GM18502 (cell line): ENCODE data around the gene PTPN2.
"Not testable (repeated sequence)": the region's sequence is repeated elsewhere in the genome, so short reads cannot be mapped to it uniquely, and the experiment has no call there.

ENCODE experiments used
- ATAC-seq: cut with Tn5 transposase; IDR thresholded peaks from one replicate; pipeline ENCODE4 v1.9.1; 2021; ENCODE audit warnings: mild to moderate bottlenecking; ENCODE audit not compliant: unreplicated experiment, poor library complexity

The PTPN2 gene

DNA sequence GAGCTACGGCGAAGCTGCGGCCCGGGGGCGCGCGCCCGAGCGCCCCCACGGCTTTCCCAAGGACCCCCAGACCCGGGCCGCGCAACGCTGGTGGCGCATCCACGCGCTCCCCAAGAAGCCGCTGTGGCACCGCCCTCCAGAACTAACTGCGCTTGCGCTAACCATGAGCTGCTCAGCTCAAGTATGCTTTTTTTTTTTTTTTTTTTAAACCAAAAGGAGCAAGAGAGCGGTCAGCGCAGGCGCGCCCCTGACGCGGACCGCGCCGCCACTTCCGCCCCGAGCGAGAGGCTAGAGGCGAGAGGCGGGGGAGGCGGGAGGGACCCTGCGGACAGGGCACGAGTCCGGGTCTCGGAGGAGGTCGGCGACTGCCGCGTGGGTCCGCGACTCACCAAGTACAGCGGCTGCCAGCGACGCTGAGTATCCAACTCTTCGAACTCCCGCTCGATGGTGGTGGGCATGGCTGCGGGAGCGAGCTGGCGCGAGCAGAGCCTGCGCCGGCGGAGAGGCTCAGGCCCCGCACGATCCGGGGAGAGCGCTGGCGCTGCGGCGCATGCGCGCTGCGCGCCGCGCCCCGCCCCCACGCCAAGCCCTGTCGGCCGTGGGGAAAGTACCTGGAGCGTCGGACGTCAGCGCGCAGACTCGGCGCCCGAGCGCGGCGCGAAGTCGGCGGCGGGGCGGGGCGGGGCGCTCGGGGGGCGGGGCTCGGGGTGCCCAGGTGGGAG lies at the start of gene PTPN2:
PTPN2 (minus strand) TSS at position 554 of the 722 bp plus-strand sequence; CDS start at position 458, 96 bp downstream.
- peak; percentile 73 for ATAC-seq

DNA sequence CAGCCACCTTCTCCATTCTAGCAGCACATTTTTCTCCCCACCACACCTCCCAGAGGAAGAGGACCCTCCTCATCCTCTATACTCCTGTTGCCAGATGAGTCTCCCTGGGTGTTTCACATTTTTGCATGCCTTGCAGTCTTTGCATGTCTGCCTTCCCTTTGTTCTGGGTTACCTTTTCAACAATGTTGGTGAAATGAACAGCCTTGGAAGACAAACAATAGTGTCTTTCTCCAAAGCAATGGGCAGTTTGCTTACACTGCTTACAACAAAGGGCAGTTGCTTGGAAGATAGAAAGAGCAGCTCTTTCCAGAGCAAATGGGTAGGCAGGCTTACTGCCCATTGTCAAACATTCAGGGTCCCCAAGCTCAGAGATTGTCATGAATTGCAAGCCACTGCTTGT lies 49.3 kb upstream of the PTPN2 start:
- no peak for ATAC-seq

DNA sequence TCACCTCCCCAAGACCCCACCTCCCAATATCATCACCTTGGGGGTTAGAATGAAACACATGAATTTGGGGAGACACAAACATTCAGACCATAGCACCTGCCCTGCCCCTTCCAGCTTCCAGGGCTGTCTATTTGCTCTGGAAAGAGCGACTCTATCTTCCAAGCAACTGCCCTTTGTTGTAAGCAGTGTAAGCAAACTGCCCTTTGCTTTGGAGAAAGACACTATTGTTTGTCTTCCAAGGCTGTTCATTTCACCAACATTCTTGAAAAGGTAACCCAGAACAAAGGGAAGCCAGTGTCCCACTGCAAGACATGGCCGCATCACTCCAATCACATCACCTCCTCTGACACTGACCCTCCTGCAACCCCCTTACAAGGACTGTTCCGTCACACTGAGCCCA lies 46.9 kb upstream of the PTPN2 start:
- ATAC-seq = no peak

DNA sequence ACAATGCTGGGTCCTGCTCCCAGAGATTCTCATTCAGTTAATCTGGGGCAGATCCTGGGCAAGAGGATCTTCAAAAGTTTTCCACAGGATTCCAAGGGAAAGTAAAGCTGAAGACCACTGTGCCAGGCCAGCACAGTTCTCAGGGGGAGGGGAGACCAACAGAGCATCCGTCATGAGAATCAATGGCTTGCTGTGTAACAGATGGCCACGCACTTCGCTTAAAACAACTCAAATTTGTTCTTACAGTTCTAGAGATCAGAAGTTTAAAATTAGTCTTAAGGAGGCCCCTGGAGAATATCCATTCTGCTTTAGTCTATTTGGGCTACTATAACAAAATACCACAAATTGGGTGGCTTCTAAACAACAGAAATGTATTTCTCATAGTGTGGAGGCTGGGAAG lies 46.3 kb upstream of the PTPN2 start:
- ATAC-seq = no peak

DNA sequence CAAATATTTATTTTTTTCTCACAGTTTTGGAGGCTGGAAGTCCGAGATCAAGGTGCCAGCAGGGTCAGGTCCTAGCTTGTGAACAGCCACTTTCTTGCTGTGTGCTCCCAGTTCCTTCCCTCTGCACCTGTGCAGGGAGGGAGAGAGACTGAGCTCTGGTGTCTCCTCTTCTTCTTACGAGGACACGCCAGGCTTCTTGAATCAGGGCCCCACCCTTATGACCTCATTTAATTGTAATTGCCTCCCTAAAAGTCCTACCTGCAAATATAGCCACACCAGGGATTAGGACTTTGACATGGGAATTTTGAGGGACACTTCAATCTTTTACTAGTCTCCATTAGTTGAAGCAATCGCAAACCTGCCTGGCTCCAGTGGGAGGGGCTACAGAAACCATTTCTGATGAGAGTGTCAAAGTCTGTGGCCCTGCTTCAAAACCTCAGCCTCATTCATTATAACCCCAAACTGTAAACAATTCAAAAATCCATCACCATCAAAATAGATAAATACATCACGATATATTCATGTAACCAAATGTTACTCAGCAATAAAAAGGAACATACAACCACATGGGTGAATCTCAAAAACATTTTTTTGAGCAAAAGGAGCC lies 45.5 kb upstream of the PTPN2 start:
- ATAC-seq = no peak

DNA sequence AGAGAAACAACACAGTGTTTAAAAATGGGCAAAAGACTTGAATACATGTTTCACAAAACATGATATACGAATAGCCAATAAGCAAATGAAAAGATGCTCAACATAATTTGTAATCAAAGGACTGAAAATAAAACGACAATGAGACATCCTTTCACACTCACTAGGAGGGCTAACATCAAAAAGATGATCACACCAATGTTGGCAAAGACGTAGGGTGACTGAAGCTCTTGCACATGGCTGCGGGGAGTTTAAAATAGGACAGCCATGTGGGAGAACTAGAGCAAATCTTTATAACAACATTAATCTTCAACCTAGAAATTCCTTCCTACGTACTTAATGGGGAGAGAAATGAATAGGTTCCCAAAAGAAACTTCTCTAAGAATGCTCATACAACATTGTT lies 44.6 kb upstream of the PTPN2 start:
- ATAC-seq = no peak

DNA sequence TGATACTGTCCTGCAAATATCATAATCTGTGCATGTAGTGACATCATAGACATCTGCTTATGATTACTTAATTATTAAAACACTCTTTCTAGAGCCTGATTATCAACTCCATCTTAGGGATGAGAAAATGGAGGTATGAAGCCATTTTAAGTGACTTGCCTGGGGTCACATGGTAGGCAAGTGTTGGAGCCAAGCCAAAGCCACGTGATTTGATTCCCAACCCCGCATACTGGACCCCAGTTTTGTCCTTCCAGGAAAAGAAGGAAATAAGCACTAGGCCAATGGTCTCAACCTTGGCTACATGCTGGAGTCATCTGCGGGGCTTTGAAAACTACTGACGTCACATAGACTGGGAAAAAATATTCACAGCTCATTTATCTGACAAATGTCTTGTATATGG lies 44.2 kb upstream of the PTPN2 start:
- ATAC-seq = no peak

DNA sequence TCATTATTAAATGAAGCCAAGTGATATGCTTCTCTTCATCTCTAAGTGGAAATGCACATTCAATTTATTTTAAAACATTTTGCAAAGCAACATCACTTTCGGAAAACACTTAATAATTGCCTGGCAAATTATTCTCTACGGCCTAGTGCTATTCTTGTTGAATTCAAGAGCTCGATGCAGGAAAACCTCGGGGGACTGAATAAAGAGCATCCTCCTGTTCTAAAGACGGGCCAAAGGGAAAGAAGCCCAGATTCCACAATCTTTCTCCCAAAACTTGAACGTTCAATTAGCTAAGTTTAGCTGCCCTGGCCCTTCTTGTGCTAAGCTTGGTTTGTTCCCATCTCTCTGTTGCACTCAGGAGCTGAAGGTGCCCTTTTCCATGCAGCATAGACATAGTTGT lies 40.6 kb upstream of the PTPN2 start:
- no peak for ATAC-seq

DNA sequence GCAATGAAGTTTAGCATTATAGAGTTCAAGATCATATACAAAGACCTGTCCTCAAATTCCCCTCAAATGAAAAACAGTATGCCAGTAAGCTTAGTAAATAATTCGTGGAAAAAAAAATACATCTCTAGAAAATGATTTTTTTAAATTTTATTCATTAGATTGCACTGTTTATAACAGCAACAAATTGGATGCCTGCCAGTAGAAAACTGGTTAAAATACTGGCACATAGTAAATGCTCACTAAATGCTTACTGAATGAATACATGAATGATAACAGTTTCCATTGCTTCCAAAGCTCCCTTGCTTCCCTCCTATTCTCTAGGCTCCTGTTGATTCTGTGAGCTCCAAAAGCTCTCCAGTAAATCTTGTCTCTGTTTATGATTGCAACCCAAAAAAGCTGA lies 38.2 kb upstream of the PTPN2 start:
- ATAC-seq = no peak

DNA sequence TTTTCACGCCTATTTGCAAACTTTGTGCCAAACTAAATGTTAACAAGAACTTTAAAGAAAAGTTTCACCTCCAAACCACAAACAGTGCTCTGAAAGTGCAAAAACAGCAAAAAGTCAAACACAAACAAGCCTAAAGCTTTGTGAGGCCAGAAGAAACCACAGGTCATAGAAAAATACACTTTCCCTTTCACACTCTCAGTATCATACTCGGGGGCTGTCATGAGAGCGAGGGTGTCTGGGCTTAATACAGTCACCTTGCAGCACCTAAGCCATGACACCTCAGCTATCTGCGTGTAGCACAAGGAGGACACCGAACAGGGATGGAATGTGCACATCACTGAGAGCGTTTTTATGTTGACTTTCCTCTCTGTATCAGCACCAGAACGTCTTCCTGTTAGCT lies 37.1 kb upstream of the PTPN2 start:
- ATAC-seq = no peak

DNA sequence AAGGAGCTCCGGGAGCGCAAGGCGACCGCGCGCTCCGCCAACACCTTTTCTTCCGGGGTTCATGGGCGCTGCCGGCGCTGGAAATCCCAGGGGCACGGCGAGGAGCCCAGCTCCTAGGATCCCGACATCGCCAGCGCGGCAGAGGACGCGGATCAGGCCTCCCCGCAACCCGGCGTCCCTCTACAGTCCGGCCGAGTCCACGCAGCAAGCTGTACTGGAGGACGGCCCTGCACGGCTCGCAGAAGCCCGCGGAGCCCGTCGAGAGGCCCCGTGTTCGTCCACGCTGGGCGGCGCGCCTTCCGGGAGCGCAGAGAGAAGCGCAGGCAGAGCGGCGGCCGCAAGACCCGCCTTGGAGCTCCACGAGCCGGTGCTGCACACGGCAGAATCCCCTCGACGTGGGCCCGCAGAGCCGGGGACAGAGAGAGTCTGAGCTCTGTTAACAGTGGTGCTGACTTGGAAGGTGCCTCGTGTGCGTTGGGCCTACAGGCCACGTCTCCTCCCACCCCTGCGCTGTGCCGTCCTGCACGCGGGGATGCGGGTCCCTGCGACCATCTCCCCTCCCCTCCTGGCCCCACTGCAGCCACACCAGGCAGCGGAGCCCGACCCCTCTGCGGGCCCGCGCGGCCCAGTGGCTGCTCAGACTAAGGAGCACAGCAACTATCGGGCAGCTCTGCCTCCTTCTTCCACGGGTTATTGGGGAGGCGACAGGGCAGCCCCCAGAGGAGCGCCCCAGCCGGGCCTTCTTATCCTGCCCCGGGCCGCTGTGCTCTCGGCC lies 28.1 kb upstream of the PTPN2 start:
- ATAC-seq = no peak

DNA sequence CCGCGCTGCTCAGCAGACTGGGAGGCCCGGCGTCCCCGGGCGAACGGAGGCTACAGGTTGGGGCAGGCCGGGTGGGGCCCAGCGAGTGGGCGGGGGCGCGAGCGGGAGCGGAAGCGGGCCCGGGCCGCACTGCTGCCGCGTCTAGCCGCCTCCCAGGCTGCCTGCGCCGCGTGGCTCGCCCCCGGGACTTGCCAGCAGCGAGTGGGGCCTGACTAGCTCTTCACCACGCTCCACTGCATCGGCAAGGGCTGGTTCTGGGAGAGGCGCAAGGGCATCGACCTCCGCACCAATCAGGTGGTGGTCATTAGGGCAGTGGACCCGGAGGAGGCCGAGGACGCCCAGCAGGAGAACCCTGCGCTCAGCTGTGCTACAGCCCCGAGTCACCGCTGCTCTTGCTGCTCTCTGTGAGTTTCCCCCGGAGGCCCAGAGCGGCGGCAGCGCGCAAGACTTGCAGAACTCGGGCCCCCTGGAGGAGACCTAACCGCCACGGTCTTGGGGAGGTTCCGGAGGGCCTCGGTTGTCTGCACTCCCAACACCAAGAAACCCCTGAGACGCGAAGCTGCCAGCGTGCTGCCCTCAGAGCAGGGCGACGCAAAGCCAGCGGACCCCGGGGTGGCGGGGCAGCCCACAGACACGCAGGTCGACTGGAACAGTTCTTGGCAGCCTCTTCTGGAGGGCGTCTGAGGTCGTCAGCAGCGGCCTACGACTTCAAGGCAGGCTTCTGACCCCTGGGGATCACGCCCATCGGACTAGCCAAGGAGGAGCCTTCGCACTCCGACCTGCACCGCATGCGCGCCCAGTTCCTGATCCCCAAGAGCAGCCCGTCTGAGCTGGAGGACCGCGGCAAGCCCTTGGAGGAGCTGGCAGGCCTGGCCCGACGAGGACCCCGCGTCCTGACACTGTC lies 27.2 kb upstream of the PTPN2 start:
- peak; percentile 46 for ATAC-seq

DNA sequence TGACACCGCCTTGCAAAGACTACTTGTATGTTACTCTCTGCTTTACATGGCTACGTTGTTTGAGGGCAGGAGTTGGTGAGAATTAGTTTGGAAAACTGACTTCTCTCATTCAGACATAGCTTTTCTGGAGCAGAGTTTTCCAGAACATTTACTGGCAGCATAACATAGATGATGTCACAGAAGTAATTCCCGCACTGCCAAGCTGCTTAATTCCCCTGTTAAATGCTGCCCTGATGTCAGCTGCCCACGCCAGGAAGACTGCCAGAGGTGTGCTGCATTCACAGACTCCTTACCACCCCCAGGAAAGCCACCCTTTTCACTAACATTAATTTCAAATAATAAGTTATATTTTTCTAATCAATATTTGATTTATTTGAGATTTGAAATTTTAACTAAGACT lies 24.7 kb upstream of the PTPN2 start:
- ATAC-seq = no peak

DNA sequence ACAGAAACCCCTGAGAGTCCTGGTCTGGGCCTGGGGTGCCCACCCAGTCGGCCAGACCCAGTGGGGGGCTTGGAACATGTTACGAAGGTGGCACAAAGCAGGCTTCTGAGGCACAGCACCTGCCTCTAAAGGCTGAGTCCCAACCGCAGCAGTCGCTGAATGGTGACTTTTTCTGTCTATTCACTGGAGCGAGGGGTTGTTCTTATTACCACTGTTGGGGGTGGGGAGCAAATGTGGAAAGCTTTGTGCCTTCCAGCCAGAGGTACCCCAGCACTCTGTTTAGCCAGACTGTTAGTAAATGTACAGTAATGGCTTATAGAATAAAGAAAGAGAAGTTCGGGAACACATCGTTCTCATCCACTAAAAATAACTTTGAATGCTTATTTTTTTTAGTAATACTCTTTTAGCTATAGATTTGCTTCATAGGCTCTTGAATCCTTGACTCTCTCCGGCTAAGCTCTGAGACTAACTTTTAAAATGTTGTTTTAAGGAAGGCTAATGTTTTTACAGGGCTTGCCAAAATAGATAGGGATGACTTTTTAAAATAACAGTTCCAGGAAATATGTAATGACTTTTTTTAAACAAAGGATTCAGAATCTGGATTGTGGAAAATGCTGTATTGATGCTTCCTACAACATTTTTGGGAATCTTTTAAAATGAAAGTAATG lies 23.4 kb upstream of the PTPN2 start:
- no peak for ATAC-seq

DNA sequence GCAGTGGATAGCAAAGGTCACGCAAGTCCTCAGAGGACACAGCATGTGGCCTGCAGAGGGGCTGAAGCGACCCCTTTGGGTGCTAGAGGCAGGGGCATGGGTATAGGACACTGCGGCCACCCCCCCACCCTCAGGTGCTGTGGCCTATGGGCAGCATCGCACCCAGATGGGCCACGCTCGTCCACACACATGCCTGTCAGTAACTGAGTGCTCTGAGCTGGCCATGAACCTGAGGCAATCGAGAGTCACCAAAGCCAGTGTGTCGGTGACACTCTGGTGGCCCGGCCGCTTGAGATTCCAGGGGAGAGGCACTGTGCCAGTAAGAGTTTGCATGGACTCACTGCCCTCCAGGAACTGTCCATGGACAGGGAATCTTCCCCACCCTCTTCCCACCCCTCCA lies 22.7 kb upstream of the PTPN2 start:
- ATAC-seq = no peak

DNA sequence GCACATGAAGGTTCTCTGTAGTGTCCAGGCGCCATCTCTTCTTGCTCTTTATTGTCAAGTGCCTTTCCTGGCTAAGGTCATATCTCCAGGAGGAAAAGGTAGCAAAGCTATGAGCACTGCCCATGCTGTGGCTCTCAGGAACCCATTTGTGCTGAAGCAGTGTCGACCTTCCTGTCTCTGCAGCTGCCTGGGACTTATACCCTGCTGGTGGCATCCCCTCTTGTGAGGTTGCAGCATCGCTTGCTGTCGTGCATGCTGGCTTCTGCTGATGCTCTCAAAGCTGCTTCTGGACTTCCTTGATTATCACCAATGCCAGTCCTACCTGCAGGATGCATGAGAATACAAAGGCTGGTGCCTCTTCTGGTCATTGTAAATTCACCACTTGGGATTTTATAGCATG lies 22.1 kb upstream of the PTPN2 start:
- ATAC-seq = no peak

DNA sequence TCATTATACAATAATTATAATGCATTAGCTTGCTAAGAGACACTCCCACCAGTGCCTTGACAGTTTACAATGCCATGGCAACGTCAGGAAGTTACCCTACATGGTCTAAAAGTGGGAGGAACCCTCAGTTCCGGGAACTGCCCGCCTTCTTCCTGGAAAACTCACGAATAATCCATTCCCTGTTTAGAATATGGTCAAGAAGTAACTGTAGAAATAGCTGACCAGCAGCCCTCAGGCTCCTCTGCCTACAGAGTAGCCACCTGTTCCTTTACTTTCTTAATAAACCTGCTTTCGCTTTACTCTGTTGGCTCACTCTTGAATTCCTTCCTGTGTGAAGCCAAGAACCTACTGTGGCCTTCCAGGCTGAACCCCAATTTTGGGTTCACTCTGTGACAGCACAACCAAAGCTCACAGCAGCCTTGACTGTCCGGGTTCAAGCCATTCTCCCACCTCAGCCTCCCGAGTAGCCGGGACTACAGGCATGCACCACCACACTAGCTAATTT lies 20.0 kb upstream of the PTPN2 start:
- no peak for ATAC-seq

DNA sequence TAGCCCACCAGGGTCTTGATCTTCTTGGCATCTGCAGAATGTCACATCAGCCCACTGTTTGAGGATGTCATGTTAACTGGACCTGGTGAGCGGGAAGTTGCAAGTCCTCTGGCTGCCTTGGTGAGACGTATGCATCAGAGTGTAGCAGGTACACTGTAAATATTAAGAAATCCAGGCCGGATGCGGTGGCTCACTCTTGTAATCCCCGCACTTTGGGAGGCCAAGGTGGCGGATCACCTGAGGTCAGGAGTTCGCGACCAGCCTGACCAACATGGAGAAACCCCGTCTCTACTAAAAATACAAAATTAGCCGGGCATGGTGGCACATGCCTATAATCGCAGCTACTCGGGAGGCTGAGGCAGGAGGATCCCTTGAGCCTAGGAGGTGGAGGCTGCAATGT lies 17.2 kb upstream of the PTPN2 start:
- not testable (repeated sequence) for ATAC-seq

DNA sequence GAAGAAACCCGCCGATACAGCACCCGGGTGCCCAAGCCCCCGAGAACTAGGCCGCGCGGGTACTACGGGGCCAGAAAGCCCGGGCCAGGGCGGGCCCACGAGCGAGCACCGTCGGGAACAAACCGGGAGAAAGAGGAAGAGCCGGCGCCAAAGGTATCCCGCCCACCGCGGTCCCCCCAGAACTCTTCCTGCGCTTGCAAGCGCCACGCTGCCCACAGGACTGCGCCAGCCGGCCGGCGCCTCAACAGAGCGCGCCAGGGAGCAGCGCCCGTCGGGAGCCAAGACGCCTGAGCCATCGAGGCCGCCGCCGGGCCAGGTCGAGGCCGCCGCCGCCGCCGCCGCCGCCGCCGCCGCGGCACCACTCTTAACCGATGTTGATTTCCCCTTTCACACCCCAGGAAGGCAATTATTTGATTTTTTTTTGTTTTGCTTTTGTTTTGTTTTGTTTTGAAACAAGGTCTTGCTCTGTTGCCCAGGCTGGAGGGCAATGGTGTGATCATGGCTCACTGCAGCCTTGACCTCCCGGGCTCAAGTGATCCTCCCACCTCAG lies 12.8 kb upstream of the PTPN2 start:
- ATAC-seq = not testable (repeated sequence)
